WTC11 (cell line): Measurements from ENCODE around the gene SULT2B1. TPM values are rescaled to one million over a fixed set of nuclear protein-coding genes. Genes with fewer than 3 reads are reported as not detected.

Experiments used
- ATAC-seq: fragments of 200-7000 bp; cut with Tn5 transposase; 2 replicates; pipeline ENCODE4 v1.10.0; 2021; ENCODE audit warnings: mild to moderate bottlenecking, moderate library complexity
- CTCF ChIA-PET: fragments of 300-600 bp; sonication (Branson Sonifier 250); formaldehyde crosslinking; loops from one replicate; lab custom pipeline; 2021; ENCODE audit warnings: antibody characterized with exemption; lab: Charles Lee
- POLR2A ChIA-PET: fragments of 350-600 bp; sonication (Branson Sonifier 250); formaldehyde crosslinking; loops from one replicate; lab custom pipeline; 2021; ENCODE audit warnings: antibody characterized with exemption; lab: Charles Lee
- DNase-seq: peaks from one replicate; pipeline ENCODE4 v3.0.0; 2021; ENCODE audit warnings: low spot score
- H3K27ac Mint-ChIP-seq: 2 replicates; pipeline ENCODE4 v1.8.0; 2021; ENCODE audit warnings: mixed read lengths
- H3K27me3 Mint-ChIP-seq: 2 replicates; pipeline ENCODE4 v1.8.0; 2021; ENCODE audit warnings: low read depth, mild to moderate bottlenecking, moderate library complexity, mixed read lengths
- H3K36me3 Mint-ChIP-seq: 2 replicates; pipeline ENCODE4 v1.8.0; 2021; ENCODE audit warnings: mixed read lengths
- H3K4me1 Mint-ChIP-seq: 2 replicates; pipeline ENCODE4 v1.8.0; 2022; ENCODE audit warnings: mixed read lengths
- H3K4me3 Mint-ChIP-seq: 2 replicates; pipeline ENCODE4 v1.8.0; 2021; ENCODE audit warnings: mild to moderate bottlenecking, moderate library complexity, mixed read lengths
- H3K9me3 Mint-ChIP-seq: 2 replicates; pipeline ENCODE4 v1.8.0; 2021; ENCODE audit warnings: mixed read lengths
- FOXJ3 ChIP-seq: sonication (generic); formaldehyde crosslinking; IDR thresholded peaks from 2 replicates; pipeline ENCODE4 v1.9.0; 2021; ENCODE audit warnings: missing genetic modification reagents, mild to moderate bottlenecking, borderline replicate concordance
- KAT7 ChIP-seq: sonication (generic); formaldehyde crosslinking; IDR thresholded peaks from 2 replicates; pipeline ENCODE4 v1.8.1; 2023; ENCODE audit warnings: missing genetic modification reagents, mild to moderate bottlenecking, borderline replicate concordance
- MYBL2 ChIP-seq: sonication (generic); formaldehyde crosslinking; IDR thresholded peaks from 2 replicates; pipeline ENCODE4 v1.8.1; 2023; ENCODE audit warnings: mild to moderate bottlenecking, moderate library complexity, missing genetic modification reagents
- NFYB ChIP-seq: sonication (generic); formaldehyde crosslinking; conservative IDR thresholded peaks from 2 replicates; pipeline ENCODE4 v1.8.0; 2022; ENCODE audit warnings: low read depth, missing genetic modification reagents
- NR3C1 ChIP-seq: sonication (generic); formaldehyde crosslinking; conservative IDR thresholded peaks from 2 replicates; pipeline ENCODE4 v1.8.1; 2023; ENCODE audit warnings: low read depth, mild to moderate bottlenecking, missing genetic modification reagents
- PRRX2 ChIP-seq: fragments of 250-450 bp; sonication (Bioruptor Pico); IDR thresholded peaks from 2 replicates; pipeline ENCODE4 v1.8.0; 2021; ENCODE audit warnings: mild to moderate bottlenecking
- SMAD4 ChIP-seq: sonication (generic); formaldehyde crosslinking; IDR thresholded peaks from 2 replicates; pipeline ENCODE4 v1.8.0; 2022; ENCODE audit warnings: mild to moderate bottlenecking, missing genetic modification reagents
- TEAD1 ChIP-seq: sonication (generic); formaldehyde crosslinking; IDR thresholded peaks from 2 replicates; pipeline ENCODE4 v1.8.0; 2022; ENCODE audit warnings: mild to moderate bottlenecking, missing genetic modification reagents
- ZNF219 ChIP-seq: sonication (generic); formaldehyde crosslinking; IDR thresholded peaks from 2 replicates; pipeline ENCODE4 v1.8.0; 2023; ENCODE audit warnings: missing genetic modification reagents, mild to moderate bottlenecking, borderline replicate concordance
- ZNF232 ChIP-seq: sonication (generic); formaldehyde crosslinking; IDR thresholded peaks from 2 replicates; pipeline ENCODE4 v1.8.0; 2022; ENCODE audit warnings: mild to moderate bottlenecking, missing genetic modification reagents
- ZNF416 ChIP-seq: fragments of 250-450 bp; sonication (Bioruptor Pico); IDR thresholded peaks from 2 replicates; pipeline ENCODE4 v1.9.0; 2021; ENCODE audit warnings: mild to moderate bottlenecking, inconsistent platforms
- total RNA-seq: library from RNA; stranded (reverse); gene quantifications from 3 replicates; pipeline ENCODE4 v1.2.3, GENCODE V29; 2021
- TF ChIP-seq, protein P1 (sequence below): fragments of 250-450 bp; sonication (Bioruptor Pico); IDR thresholded peaks from 2 replicates; pipeline ENCODE4 v1.9.0; 2021; ENCODE audit warnings: mild to moderate bottlenecking
- TF ChIP-seq, protein P2 (sequence below): fragments of 200-600 bp; IDR thresholded peaks from 2 replicates; pipeline ENCODE4 v1.8.0; 2022; ENCODE audit warnings: antibody characterized with exemption
- TF ChIP-seq, protein P3 (sequence below): sonication (generic); formaldehyde crosslinking; IDR thresholded peaks from 2 replicates; pipeline ENCODE4 v1.8.1; 2023; ENCODE audit warnings: mild to moderate bottlenecking, missing genetic modification reagents, moderate library complexity
- TF ChIP-seq, protein P4 (sequence below): sonication (generic); formaldehyde crosslinking; conservative IDR thresholded peaks from 2 replicates; pipeline ENCODE4 v1.8.1; 2022; ENCODE audit warnings: mild to moderate bottlenecking, missing genetic modification reagents
- TF ChIP-seq, protein P5 (sequence below): fragments of 250-450 bp; sonication (Bioruptor Pico); IDR thresholded peaks from 2 replicates; pipeline ENCODE4 v2.1.2; 2022; ENCODE audit warnings: mild to moderate bottlenecking, moderate library complexity
- TF ChIP-seq, protein P6 (sequence below): sonication (generic); formaldehyde crosslinking; IDR thresholded peaks from 2 replicates; pipeline ENCODE4 v1.8.1; 2023; ENCODE audit warnings: mild to moderate bottlenecking, missing genetic modification reagents, moderate library complexity
- TF ChIP-seq, protein P7 (sequence below): sonication (generic); formaldehyde crosslinking; IDR thresholded peaks from 2 replicates; pipeline ENCODE4 v1.8.1; 2022; ENCODE audit warnings: mild to moderate bottlenecking, moderate library complexity, missing genetic modification reagents

SULT2B1 gene
- total RNA-seq, 1 experiment from 2014 or later, result 0.96 TPM

DNA sequence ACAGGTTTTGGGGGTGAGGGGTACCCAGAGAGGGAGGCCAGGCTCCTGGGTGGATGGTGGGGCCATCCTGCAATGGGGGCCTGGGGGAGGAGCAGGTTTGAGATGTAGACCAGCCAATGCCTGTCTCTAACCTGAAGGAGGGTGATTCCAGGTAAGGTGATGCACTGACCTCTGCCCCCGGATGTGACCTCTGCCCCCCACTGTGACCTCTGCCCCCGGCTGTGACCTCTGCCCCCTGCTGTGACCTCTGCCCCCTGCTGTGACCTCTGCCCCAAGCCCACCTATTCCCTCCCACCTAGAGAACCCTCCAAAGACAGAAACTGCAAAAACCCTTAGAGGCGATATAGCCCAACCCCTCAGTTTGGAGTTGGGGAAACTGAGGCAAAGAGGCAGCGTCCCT is 44.3 kb downstream of the SULT2B1 start:
- Mint-ChIP-seq H3K36me3 (no peaks in the 10 kb centered on the region), H3K9me3 (no peaks in the 10 kb centered on the region), H3K27me3 (peaks cover 2% of the 10 kb centered on the region), H3K27ac (no peak overlapping the region), H3K4me1 (no peaks in the 10 kb centered on the region), H3K4me3 (no peak overlapping the region)
- no peak for DNase-seq
- TF ChIP-seq TEAD1 (CRISPR knock-in tag) (no peak), ZNF416 (CRISPR knock-in tag) (no peak), NFYB (CRISPR knock-in tag) (no peak), FOXJ3 (CRISPR knock-in tag) (no peak), MYBL2 (no peak), KAT7 (CRISPR knock-in tag) (no peak), ZNF219 (CRISPR knock-in tag) (no peak)
- TF ChIP-seq, protein P1, sequence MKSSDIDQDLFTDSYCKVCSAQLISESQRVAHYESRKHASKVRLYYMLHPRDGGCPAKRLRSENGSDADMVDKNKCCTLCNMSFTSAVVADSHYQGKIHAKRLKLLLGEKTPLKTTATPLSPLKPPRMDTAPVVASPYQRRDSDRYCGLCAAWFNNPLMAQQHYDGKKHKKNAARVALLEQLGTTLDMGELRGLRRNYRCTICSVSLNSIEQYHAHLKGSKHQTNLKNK (CRISPR knock-in tag), result no peak
- TF ChIP-seq, protein P2, sequence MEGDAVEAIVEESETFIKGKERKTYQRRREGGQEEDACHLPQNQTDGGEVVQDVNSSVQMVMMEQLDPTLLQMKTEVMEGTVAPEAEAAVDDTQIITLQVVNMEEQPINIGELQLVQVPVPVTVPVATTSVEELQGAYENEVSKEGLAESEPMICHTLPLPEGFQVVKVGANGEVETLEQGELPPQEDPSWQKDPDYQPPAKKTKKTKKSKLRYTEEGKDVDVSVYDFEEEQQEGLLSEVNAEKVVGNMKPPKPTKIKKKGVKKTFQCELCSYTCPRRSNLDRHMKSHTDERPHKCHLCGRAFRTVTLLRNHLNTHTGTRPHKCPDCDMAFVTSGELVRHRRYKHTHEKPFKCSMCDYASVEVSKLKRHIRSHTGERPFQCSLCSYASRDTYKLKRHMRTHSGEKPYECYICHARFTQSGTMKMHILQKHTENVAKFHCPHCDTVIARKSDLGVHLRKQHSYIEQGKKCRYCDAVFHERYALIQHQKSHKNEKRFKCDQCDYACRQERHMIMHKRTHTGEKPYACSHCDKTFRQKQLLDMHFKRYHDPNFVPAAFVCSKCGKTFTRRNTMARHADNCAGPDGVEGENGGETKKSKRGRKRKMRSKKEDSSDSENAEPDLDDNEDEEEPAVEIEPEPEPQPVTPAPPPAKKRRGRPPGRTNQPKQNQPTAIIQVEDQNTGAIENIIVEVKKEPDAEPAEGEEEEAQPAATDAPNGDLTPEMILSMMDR, result no peak
- TF ChIP-seq, protein P3, sequence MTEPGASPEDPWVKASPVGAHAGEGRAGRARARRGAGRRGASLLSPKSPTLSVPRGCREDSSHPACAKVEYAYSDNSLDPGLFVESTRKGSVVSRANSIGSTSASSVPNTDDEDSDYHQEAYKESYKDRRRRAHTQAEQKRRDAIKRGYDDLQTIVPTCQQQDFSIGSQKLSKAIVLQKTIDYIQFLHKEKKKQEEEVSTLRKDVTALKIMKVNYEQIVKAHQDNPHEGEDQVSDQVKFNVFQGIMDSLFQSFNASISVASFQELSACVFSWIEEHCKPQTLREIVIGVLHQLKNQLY (CRISPR knock-in tag), result no peak
- TF ChIP-seq, protein P4, sequence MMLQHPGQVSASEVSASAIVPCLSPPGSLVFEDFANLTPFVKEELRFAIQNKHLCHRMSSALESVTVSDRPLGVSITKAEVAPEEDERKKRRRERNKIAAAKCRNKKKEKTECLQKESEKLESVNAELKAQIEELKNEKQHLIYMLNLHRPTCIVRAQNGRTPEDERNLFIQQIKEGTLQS, result no peak
- TF ChIP-seq, protein P5, sequence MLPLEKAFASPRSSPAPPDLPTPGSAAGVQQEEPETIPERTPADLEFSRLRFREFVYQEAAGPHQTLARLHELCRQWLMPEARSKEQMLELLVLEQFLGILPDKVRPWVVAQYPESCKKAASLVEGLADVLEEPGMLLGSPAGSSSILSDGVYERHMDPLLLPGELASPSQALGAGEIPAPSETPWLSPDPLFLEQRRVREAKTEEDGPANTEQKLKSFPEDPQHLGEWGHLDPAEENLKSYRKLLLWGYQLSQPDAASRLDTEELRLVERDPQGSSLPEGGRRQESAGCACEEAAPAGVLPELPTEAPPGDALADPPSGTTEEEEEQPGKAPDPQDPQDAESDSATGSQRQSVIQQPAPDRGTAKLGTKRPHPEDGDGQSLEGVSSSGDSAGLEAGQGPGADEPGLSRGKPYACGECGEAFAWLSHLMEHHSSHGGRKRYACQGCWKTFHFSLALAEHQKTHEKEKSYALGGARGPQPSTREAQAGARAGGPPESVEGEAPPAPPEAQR, result no peak
- TF ChIP-seq, protein P6, sequence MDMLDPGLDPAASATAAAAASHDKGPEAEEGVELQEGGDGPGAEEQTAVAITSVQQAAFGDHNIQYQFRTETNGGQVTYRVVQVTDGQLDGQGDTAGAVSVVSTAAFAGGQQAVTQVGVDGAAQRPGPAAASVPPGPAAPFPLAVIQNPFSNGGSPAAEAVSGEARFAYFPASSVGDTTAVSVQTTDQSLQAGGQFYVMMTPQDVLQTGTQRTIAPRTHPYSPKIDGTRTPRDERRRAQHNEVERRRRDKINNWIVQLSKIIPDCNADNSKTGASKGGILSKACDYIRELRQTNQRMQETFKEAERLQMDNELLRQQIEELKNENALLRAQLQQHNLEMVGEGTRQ (CRISPR knock-in tag), result no peak
- ChIA-PET POLR2A (interaction anchor here (0.5 kb wide), 1 partner anchor 17 kb away, joined by 4 read pairs; no protein-coding TSS in a partner anchor), CTCF (interaction anchor here (0.9 kb wide), 1 partner anchor 13 kb away, joined by 3 read pairs; no protein-coding TSS in a partner anchor)
- ATAC-seq, result no peak

DNA sequence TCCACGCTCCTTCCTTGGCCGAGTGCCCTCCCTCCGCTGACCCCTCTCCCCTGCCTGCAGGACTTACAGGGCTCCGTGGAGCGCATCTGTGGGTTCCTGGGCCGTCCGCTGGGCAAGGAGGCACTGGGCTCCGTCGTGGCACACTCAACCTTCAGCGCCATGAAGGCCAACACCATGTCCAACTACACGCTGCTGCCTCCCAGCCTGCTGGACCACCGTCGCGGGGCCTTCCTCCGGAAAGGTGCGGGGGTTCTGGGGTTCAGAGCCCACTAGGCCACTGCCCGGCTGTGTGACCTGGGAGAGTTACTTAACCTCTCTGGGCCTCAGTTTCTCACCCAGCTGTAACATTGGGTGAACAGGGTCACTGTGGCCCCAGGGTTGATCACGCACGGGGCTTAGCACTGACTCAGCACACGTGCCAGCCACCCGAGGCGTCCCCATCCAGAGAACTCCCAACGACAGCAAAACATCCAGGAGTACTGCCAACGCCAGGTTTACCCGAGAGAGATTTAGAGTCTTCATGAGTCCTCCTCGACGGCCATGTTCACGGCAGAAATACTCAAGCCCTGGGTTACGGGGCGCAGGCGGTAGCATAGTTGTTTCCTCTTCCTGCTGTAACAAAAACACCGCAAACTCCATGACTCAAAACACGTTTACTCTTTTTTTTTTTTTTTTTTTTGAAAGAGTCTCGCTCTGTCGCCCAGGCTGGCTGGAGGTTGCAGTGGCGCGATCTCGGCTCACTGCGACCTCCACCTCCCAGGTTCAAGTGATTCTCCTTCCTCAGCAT is 44.9 kb downstream of the SULT2B1 start:
- H3K27me3 Mint-ChIP-seq, result no peaks in the 10 kb centered on the region; the same call in 1 of the 2 replicates
- no peak for ATAC-seq
- no peaks in the 10 kb centered on the region for H3K36me3 Mint-ChIP-seq
- H3K9me3 Mint-ChIP-seq, result no peaks in the 10 kb centered on the region
- CTCF ChIA-PET, result interaction anchor here (0.8 kb wide), 1 partner anchor 8 kb away, joined by 3 read pairs; no protein-coding TSS in a partner anchor
- no peak for TF ChIP-seq NR3C1 (CRISPR knock-in tag)
- TF ChIP-seq, protein P7, sequence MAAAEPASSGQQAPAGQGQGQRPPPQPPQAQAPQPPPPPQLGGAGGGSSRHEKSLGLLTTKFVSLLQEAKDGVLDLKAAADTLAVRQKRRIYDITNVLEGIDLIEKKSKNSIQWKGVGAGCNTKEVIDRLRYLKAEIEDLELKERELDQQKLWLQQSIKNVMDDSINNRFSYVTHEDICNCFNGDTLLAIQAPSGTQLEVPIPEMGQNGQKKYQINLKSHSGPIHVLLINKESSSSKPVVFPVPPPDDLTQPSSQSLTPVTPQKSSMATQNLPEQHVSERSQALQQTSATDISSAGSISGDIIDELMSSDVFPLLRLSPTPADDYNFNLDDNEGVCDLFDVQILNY (CRISPR knock-in tag), result no peak
- TF ChIP-seq ZNF232 (CRISPR knock-in tag), result no peak
- no peak for TF ChIP-seq TEAD1 (CRISPR knock-in tag)
- no peak for TF ChIP-seq PRRX2 (CRISPR knock-in tag)
- TF ChIP-seq SMAD4, result no peak
- TF ChIP-seq, all 79 proteins: peak for 0
- Mint-ChIP-seq H3K4me3 (no peak overlapping the region), H3K27ac (no peak overlapping the region), H3K4me1 (no peaks in the 10 kb centered on the region)
- no peak for DNase-seq
- POLR2A ChIA-PET, result no interaction called here
